ENCODE data around the gene INSIG1.

The INSIG1 gene

GRCh38 chr7:155280446-155281397 is 17.0 kb upstream of the INSIG1 start:
- in situ Hi-C loops (cut with HindIII; ENCODE audit: low pct_ligation_motif_present, low pct_unique_long_range_greater_than_20kb, low sequenced_read_pairs): no loop called here
- DNase-seq: no peak

GRCh38 chr7:155281398-155281969 is 16.2 kb upstream of the INSIG1 start:
- in situ Hi-C loops (cut with HindIII; ENCODE audit: low pct_ligation_motif_present, low pct_unique_long_range_greater_than_20kb, low sequenced_read_pairs): no loop called here
- no peak for DNase-seq

GRCh38 chr7:155282671-155283070 is 15.0 kb upstream of the INSIG1 start:
- in situ Hi-C loops (cut with HindIII; ENCODE audit: low pct_ligation_motif_present, low pct_unique_long_range_greater_than_20kb, low sequenced_read_pairs): no loop called here
- no peak for DNase-seq

DNA sequence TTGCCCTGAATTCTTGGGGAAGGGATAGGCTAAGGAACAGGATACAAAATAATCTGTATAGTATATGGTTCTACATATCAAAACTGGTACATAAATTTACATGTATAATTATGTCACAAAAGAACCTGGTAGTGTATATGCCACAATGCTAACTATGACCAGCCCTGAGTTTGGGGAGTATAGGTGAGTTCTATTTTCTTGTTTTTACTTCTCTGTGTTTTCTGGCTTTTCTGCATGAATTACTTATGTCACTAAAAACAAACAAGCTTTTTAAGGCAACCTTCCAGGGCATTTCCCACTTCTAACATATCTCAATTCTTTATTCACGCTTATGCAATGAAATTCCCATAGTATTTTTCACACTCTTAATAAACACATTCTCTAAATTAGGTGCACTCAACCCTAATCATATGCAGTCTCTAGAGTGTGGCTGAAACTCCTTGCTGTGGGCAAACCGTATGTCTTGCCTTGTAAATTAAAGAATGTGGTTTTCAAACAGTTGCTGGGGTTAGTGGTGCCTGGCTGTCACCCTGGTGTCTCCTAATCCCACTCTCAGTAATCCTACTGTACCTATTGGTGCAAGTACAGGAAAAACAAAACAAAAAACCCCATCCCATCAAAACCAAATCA is 14.0 kb upstream of the INSIG1 start:
- DNase-seq: no peak
- in situ Hi-C loops (cut with HindIII; ENCODE audit: low pct_ligation_motif_present, low pct_unique_long_range_greater_than_20kb, low sequenced_read_pairs): no loop called here

DNA sequence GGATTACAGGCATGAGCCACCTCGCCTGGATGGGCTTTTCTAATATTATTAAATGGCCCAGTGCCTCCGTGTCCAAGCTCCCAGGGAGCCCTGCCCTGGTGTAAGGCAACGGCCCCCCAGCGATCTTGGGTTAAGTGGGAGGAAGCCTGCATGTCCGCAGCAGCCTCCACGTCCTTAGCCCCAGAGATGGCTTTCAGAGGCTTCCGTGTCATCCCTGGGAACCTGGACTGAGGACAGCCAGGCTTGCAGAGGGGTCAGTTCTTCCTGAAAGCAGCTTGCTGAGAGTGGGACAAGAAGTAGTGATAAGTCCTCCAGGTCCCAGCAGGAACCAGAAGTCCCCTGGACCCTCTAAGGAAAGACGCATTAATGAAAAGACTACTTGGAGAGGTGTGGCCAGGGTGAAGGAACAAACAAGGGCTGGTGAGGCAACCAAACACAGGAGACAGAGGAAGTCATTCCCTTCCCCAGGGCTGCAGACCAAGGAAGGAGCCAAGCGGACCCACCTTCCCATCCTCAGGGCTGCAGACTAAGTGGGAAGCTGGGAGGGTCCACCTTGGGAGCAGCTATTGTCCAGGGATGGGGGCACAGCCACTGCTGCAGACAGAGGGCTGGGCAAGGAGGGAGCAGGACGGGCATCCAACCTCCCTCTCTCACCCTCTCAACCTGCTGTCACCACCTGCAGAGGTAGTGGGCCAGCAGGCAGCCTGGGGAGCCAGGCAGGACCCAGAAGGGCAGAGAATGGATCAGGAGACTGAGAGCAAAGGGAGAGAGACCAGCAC is 13.0 kb upstream of the INSIG1 start:
- in situ Hi-C loops (cut with HindIII; ENCODE audit: low pct_ligation_motif_present, low pct_unique_long_range_greater_than_20kb, low sequenced_read_pairs): no loop called here
- DNase-seq: no peak

DNA sequence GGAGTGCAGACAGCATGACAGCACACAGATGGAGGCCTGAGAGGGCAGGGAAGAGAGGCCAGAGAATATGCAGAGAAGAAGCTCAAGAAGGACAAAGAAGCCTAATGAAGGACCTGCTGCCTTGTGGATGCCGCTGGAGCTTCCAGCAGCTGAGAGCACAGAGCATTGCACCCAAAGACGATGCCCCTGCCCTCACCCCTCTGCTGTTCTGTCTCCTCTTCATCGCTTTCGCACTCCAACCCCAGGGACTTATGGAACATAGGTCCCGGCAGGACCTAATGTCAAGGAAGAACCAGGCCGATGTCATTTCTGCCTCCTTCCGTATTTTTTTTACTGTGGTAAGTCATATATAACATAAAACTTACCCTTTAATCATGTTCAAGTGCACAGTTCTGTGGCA is 12.3 kb upstream of the INSIG1 start:
- in situ Hi-C loops (cut with HindIII; ENCODE audit: low pct_ligation_motif_present, low pct_unique_long_range_greater_than_20kb, low sequenced_read_pairs): no loop called here
- DNase-seq: no peak

GRCh38 chr7:155285833-155286232 is 11.8 kb upstream of the INSIG1 start:
- in situ Hi-C loops (cut with HindIII; ENCODE audit: low pct_ligation_motif_present, low pct_unique_long_range_greater_than_20kb, low sequenced_read_pairs): no loop called here
- DNase-seq: no peak

GRCh38 chr7:155286686-155287085 is 11.0 kb upstream of the INSIG1 start:
- in situ Hi-C loops (cut with HindIII; ENCODE audit: low pct_ligation_motif_present, low pct_unique_long_range_greater_than_20kb, low sequenced_read_pairs): no loop called here
- no peak for DNase-seq

DNA sequence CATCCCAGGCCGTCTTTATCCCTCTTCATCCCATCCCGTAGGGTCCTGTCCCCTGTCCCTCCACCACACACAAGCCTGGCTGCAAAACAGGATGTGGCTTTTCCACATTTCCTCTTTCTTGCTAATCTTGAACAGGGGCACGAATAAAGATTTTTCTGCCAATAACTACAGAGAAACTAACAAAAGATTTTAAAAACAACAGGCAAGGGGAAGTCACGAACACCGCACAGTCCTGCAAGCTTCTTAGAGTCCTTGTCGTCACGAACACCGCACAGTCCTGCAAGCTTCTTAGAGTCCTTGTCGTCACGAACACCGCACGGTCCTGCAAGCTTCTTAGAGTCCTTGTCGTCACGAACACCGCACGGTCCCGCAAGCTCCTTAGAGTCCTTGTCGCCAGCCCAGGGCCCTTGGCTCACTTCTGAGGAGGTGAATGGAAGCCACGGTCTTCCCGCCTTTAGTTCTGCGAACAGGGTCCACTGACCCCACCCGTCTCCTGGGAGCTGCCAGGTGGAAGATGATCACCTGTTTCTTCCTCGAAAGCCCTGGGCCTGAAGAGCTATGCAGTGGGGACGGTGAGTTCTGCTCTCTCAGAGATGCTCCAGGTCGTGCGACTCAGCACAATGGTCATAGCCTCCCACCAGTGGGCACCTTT is 10.3 kb upstream of the INSIG1 start:
- in situ Hi-C loops (cut with HindIII; ENCODE audit: low pct_ligation_motif_present, low pct_unique_long_range_greater_than_20kb, low sequenced_read_pairs): no loop called here
- no peak for DNase-seq

GRCh38 chr7:155288055-155288454 is 9.6 kb upstream of the INSIG1 start:
- in situ Hi-C loops (cut with HindIII; ENCODE audit: low pct_ligation_motif_present, low pct_unique_long_range_greater_than_20kb, low sequenced_read_pairs): no loop called here
- DNase-seq: no peak

- no peak for DNase-seq
- in situ Hi-C loops (cut with HindIII; ENCODE audit: low pct_ligation_motif_present, low pct_unique_long_range_greater_than_20kb, low sequenced_read_pairs): no loop called here
Observed at GRCh38 chr7:155289107-155289506, 8.6 kb upstream of the INSIG1 start.

GRCh38 chr7:155289949-155290501 is 7.7 kb upstream of the INSIG1 start:
- in situ Hi-C loops (cut with HindIII; ENCODE audit: low pct_ligation_motif_present, low pct_unique_long_range_greater_than_20kb, low sequenced_read_pairs): no loop called here
- DNase-seq: no peak

- in situ Hi-C loops (cut with HindIII; ENCODE audit: low pct_ligation_motif_present, low pct_unique_long_range_greater_than_20kb, low sequenced_read_pairs): no loop called here
- DNase-seq: peak; percentile 86
Observed at GRCh38 chr7:155291045-155291530, 6.6 kb upstream of the INSIG1 start.

DNA sequence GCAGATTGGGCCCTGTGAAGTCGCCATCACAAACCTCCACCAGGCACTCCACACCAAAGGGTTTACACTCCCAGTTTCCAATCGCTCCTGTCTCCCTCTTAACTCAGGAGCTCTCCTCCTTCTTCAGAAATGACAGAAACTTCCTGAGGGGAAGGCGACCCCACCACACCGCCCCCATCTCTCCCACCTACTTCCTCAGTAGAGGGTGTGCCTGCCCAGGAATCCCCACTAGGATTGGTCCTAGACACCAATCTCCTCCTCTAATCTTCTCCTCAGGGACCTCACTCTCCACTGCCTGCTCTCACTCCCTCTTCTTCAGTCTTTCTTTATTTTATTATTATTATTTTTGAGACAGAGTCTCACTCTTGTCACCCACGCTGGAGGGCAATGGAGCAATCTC is 5.9 kb upstream of the INSIG1 start:
- in situ Hi-C loops (cut with HindIII; ENCODE audit: low pct_ligation_motif_present, low pct_unique_long_range_greater_than_20kb, low sequenced_read_pairs): no loop called here

GRCh38 chr7:155292680-155293226 is 4.9 kb upstream of the INSIG1 start:
- no peak for DNase-seq
- in situ Hi-C loops (cut with HindIII; ENCODE audit: low pct_ligation_motif_present, low pct_unique_long_range_greater_than_20kb, low sequenced_read_pairs): no loop called here

More for the DNA sequence above, 5.9 kb upstream of the INSIG1 start:
- DNase-seq: no peak

DNA sequence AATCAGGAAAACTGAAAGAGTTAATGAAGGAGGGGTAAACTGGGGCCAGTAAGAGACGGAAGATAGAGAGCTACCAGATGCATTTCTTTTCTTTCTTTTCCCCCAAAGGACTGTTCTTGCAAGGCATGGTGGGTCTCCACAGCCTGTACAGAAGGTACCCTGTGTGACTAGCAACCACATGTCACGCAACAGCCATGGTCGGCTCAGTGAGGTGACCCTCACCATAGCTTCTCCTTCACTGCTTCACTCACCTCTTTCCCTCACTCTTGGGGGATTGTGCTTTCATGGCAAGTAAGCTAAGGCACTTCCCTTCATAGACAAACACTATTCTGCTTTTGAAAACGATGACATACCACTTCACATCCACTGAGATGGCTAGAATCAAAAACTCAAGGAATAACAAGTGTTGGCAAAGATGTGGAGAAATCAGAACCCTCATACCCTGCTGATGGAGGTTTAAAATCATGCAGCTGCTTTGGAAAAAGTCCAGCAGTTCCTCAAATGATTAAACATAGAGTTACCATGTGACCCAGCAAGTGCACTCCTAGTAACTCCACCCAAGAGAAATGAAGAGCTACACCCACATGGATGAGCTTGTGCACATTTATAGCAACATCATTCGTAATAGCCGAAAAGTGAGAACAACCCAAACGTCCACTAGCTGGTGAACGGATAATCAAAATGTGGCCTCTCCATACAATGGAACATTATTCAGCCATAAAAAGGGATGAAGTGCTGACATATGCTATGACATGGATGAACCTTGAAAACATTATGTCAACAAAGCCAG is 3.8 kb upstream of the INSIG1 start:
- in situ Hi-C loops (cut with HindIII; ENCODE audit: low pct_ligation_motif_present, low pct_unique_long_range_greater_than_20kb, low sequenced_read_pairs): no loop called here
- DNase-seq: no peak

- in situ Hi-C loops (cut with HindIII; ENCODE audit: low pct_ligation_motif_present, low pct_unique_long_range_greater_than_20kb, low sequenced_read_pairs): no loop called here
Observed at GRCh38 chr7:155294511-155294778, 3.2 kb upstream of the INSIG1 start.

More at GRCh38 chr7:155294511-155294778, 3.2 kb upstream of the INSIG1 start:
- no peak for DNase-seq
